ENCODE results near the gene MYO18A. TPM values are rescaled to one million over a fixed set of nuclear protein-coding genes. Genes with fewer than 3 reads are reported as not detected.

MYO18A gene
- total RNA-seq, 1 donor from 2014 or later, result 45.9 TPM

DNA sequence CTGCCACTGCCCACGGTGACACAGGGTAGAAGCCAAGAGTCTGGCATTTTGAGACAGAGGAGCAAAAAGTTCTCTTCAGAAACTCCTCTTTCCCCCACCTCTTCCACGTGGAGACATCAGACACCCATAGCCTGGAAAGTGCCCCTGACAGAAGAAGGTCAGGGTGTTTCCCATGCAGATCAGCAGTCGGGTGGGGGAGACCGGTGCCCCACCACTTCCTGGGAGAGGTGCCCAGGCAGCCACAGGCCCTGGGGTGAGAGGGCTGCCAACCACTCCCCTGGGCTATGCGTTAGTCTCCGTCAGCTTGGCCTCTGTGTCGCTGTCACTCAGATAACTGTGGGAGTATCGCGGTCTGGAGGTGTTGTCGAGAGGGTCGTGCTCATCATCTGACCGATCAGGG is 105.7 kb downstream of the MYO18A start:
- Histone ChIP-seq H3K9ac (ENCODE audit: low read length) (no peak overlapping the region), H2AFZ (ENCODE audit: low read depth, low read length) (no peak overlapping the region), H4K20me1 (ENCODE audit: insufficient read depth, low read length) (peaks cover 4% of the 10 kb centered on the region), H3K4me2 (ENCODE audit: low read length) (no peak overlapping the region), H3K4me1 (ENCODE audit: insufficient read depth, low read length) (peaks cover 8% of the 10 kb centered on the region), H3K4me3 (ENCODE audit: insufficient read depth, low read depth, low read length) (no peak overlapping the region), H3K79me2 (ENCODE audit: insufficient read depth, low read length) (no peaks in the 10 kb centered on the region), H3K27ac (ENCODE audit: low read depth, low read length) (no peak overlapping the region), H3K27me3 (ENCODE audit: insufficient read depth, low read length) (peaks cover 16% of the 10 kb centered on the region), H3K9me3 (ENCODE audit: insufficient read depth, low read depth, low read length) (no peaks in the 10 kb centered on the region), H3K36me3 (ENCODE audit: insufficient read depth, low read length) (no peaks in the 10 kb centered on the region)
- TF ChIP-seq EZH2 (IDR thresholded peaks at IDR 0.05; ENCODE audit: insufficient read depth, low read length), result no peak
- TF ChIP-seq, protein P1, sequence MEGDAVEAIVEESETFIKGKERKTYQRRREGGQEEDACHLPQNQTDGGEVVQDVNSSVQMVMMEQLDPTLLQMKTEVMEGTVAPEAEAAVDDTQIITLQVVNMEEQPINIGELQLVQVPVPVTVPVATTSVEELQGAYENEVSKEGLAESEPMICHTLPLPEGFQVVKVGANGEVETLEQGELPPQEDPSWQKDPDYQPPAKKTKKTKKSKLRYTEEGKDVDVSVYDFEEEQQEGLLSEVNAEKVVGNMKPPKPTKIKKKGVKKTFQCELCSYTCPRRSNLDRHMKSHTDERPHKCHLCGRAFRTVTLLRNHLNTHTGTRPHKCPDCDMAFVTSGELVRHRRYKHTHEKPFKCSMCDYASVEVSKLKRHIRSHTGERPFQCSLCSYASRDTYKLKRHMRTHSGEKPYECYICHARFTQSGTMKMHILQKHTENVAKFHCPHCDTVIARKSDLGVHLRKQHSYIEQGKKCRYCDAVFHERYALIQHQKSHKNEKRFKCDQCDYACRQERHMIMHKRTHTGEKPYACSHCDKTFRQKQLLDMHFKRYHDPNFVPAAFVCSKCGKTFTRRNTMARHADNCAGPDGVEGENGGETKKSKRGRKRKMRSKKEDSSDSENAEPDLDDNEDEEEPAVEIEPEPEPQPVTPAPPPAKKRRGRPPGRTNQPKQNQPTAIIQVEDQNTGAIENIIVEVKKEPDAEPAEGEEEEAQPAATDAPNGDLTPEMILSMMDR (IDR thresholded peaks at IDR 0.05; ENCODE audit: insufficient read depth, low read depth, low read length), result no peak
- Mint-ChIP-seq H3K4me1 (ENCODE audit: low read depth, unreplicated experiment) (peaks cover 9% of the 10 kb centered on the region), H3K9me3 (ENCODE audit: unreplicated experiment) (peaks cover 4% of the 10 kb centered on the region), H3K27me3 (ENCODE audit: low read depth, unreplicated experiment) (peaks cover 12% of the 10 kb centered on the region), H3K27ac (ENCODE audit: unreplicated experiment) (no peak overlapping the region), H3K36me3 (ENCODE audit: low read depth, unreplicated experiment) (peaks cover 12% of the 10 kb centered on the region), H3K4me3 (ENCODE audit: unreplicated experiment) (no peak overlapping the region)
- FAIRE-seq (no peak), DNase-seq (ENCODE audit: low read depth) (no peak)

GRCh38 chr17:29073520-29073919 is 106.7 kb downstream of the MYO18A start:
- Histone ChIP-seq H3K27me3 (ENCODE audit: insufficient read depth, low read length) (peaks cover 16% of the 10 kb centered on the region), H4K20me1 (ENCODE audit: insufficient read depth, low read length) (peaks cover 4% of the 10 kb centered on the region), H3K36me3 (ENCODE audit: insufficient read depth, low read length) (no peaks in the 10 kb centered on the region), H3K4me3 (ENCODE audit: insufficient read depth, low read depth, low read length) (no peak overlapping the region), H3K4me2 (ENCODE audit: low read length) (no peak overlapping the region), H3K79me2 (ENCODE audit: insufficient read depth, low read length) (no peaks in the 10 kb centered on the region), H3K9me3 (ENCODE audit: insufficient read depth, low read depth, low read length) (no peaks in the 10 kb centered on the region), H2AFZ (ENCODE audit: low read depth, low read length) (no peak overlapping the region), H3K27ac (ENCODE audit: low read depth, low read length) (no peak overlapping the region), H3K9ac (ENCODE audit: low read length) (no peak overlapping the region), H3K4me1 (ENCODE audit: insufficient read depth, low read length) (peaks cover 3% of the 10 kb centered on the region)
- FAIRE-seq (no peak), DNase-seq (ENCODE audit: low read depth) (no peak)
- peaks cover 12% of the 10 kb centered on the region for H3K27me3 Mint-ChIP-seq (ENCODE audit: low read depth, unreplicated experiment)
- H3K9me3 Mint-ChIP-seq (ENCODE audit: unreplicated experiment), result peaks cover 4% of the 10 kb centered on the region
- H3K4me3 Mint-ChIP-seq (ENCODE audit: unreplicated experiment), result no peak overlapping the region
- TF ChIP-seq EZH2 (IDR thresholded peaks at IDR 0.05; ENCODE audit: insufficient read depth, low read length), result no peak
- TF ChIP-seq, protein P1 (IDR thresholded peaks at IDR 0.05; ENCODE audit: insufficient read depth, low read depth, low read length), result no peak
- H3K27ac Mint-ChIP-seq (ENCODE audit: unreplicated experiment), result no peak overlapping the region
- peaks cover 12% of the 10 kb centered on the region for H3K36me3 Mint-ChIP-seq (ENCODE audit: low read depth, unreplicated experiment)
- peaks cover 6% of the 10 kb centered on the region for H3K4me1 Mint-ChIP-seq (ENCODE audit: low read depth, unreplicated experiment)

GRCh38 chr17:29073045-29073444 is 107.2 kb downstream of the MYO18A start:
- Mint-ChIP-seq H3K4me1 (ENCODE audit: low read depth, unreplicated experiment) (peaks cover 3% of the 10 kb centered on the region), H3K4me3 (ENCODE audit: unreplicated experiment) (no peak overlapping the region), H3K27ac (ENCODE audit: unreplicated experiment) (no peak overlapping the region), H3K36me3 (ENCODE audit: low read depth, unreplicated experiment) (peaks cover 12% of the 10 kb centered on the region), H3K9me3 (ENCODE audit: unreplicated experiment) (peaks cover 4% of the 10 kb centered on the region), H3K27me3 (ENCODE audit: low read depth, unreplicated experiment) (peaks cover 12% of the 10 kb centered on the region)
- peaks cover 4% of the 10 kb centered on the region for H4K20me1 ChIP-seq (ENCODE audit: insufficient read depth, low read length)
- H3K4me2 ChIP-seq (ENCODE audit: low read length), result no peak overlapping the region
- H3K36me3 ChIP-seq (ENCODE audit: insufficient read depth, low read length), result no peaks in the 10 kb centered on the region
- H3K4me1 ChIP-seq (ENCODE audit: insufficient read depth, low read length), result no peaks in the 10 kb centered on the region
- H3K79me2 ChIP-seq (ENCODE audit: insufficient read depth, low read length), result no peaks in the 10 kb centered on the region
- no peak overlapping the region for H3K9ac ChIP-seq (ENCODE audit: low read length)
- H3K27me3 ChIP-seq (ENCODE audit: insufficient read depth, low read length), result peaks cover 16% of the 10 kb centered on the region
- no peak for DNase-seq (ENCODE audit: low read depth)
- no peak overlapping the region for H2AFZ ChIP-seq (ENCODE audit: low read depth, low read length)
- H3K27ac ChIP-seq (ENCODE audit: low read depth, low read length), result no peak overlapping the region
- H3K9me3 ChIP-seq (ENCODE audit: insufficient read depth, low read depth, low read length), result no peaks in the 10 kb centered on the region
- TF ChIP-seq EZH2 (IDR thresholded peaks at IDR 0.05; ENCODE audit: insufficient read depth, low read length), result no peak
- TF ChIP-seq, protein P1 (IDR thresholded peaks at IDR 0.05; ENCODE audit: insufficient read depth, low read depth, low read length), result no peak
- no peak overlapping the region for H3K4me3 ChIP-seq (ENCODE audit: insufficient read depth, low read depth, low read length)
- FAIRE-seq, result no peak
